OCI-LY3 (cell line): ENCODE results near the gene EIF2B5.
A peak's percentile ranks its signal among the peaks of the same experiment; 100 is the strongest.
"Not testable (repeated sequence)": the region's sequence is repeated elsewhere in the genome, so short reads cannot be mapped to it uniquely, and the experiment has no call there.

Experiments used
- H2AFZ ChIP-seq: fragments of 200-600, 300-600 bp; shearing (Covaris generic); 2 replicates; pipeline ENCODE4 v1.6.0; 2014; ENCODE audit warnings: antibody characterized with exemption, low read depth, low read length
- H3K27ac ChIP-seq: fragments of 200-600, 300-600 bp; sonication (generic); 2 replicates; pipeline ENCODE4 v1.5.1; 2014; ENCODE audit warnings: mild to moderate bottlenecking, low read length, moderate library complexity, mixed read lengths
- H3K27me3 ChIP-seq: fragments of 200-600, 300-600 bp; sonication (generic); 2 replicates; pipeline ENCODE4 v1.6.1; 2014; ENCODE audit warnings: low read depth, low read length, mixed read lengths
- H3K36me3 ChIP-seq: fragments of 200-600, 300-600 bp; sonication (generic); replicated peaks from 2 replicates; pipeline ENCODE3; 2014; ENCODE audit warnings: low read depth, low read length, mixed read lengths
- H3K4me1 ChIP-seq: fragments of 300-600, 200-600 bp; sonication (generic); 2 replicates; pipeline ENCODE4 v1.6.1; 2014; ENCODE audit warnings: low read length, mixed read lengths
- H3K4me2 ChIP-seq: fragments of 200-600, 300-600 bp; sonication (generic); 2 replicates; pipeline ENCODE4 v1.6.1; 2014; ENCODE audit warnings: low read length, mixed read lengths
- H3K4me3 ChIP-seq: fragments of 300-600, 200-600 bp; sonication (generic); 2 replicates; pipeline ENCODE4 v1.5.1; 2014; ENCODE audit warnings: antibody characterized with exemption, mild to moderate bottlenecking, low read length, moderate library complexity
- H3K79me2 ChIP-seq: fragments of 300-600, 200-600 bp; shearing (Covaris generic); 2 replicates; pipeline ENCODE4 v1.6.1; 2014; ENCODE audit warnings: mild to moderate bottlenecking, low read length, mixed read lengths
- H3K9ac ChIP-seq: fragments of 300-600, 200-600 bp; shearing (Covaris generic); 2 replicates; pipeline ENCODE4 v1.6.0; 2014; ENCODE audit warnings: mild to moderate bottlenecking, low read length, moderate library complexity
- H3K9me3 ChIP-seq: fragments of 200-600, 300-600 bp; shearing (Covaris generic); 2 replicates; pipeline ENCODE4 v1.6.1; 2014; ENCODE audit warnings: low read length, mixed read lengths; ENCODE audit not compliant: insufficient read depth
- H4K20me1 ChIP-seq: fragments of 200-600, 300-600 bp; sonication (generic); 2 replicates; pipeline ENCODE4 v1.6.1; 2016; ENCODE audit warnings: low read length, mixed read lengths; ENCODE audit not compliant: insufficient read depth
- CTCF ChIP-seq: fragments of 200-600, 300-600 bp; sonication (generic); IDR thresholded peaks from 2 replicates; pipeline ENCODE4 v1.5.1; 2014; ENCODE audit warnings: antibody characterized with exemption, low read length, low read depth
- EZH2phosphoT487 ChIP-seq: fragments of 200-600 bp; shearing (Covaris generic); IDR thresholded peaks from 2 replicates; pipeline ENCODE4 v1.6.1; 2018; ENCODE audit warnings: antibody characterized with exemption, mixed run types, low read depth

The EIF2B5 gene

DNA sequence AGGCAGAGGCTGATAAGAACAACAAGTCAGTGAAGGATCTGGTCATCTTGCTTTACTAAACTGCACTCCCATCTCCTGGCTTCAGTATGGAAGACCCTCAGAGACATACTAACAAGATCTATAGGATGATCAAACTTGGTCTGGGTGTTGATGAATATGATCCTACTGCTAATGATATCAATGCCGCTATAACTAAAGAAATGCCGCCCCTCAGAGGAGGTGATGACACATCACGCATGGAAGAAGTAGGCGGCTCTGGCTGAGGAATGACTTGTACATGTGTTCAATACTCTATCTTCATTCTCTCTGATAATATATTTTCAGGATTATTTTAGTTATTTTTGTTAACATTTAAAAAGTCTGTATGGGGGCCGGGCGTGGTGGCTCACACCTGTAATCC, 17.5 kb upstream of the EIF2B5 start:
- H3K4me3 ChIP-seq, result no peak overlapping the region
- TF ChIP-seq CTCF (no peak), EZH2phosphoT487 (no peak)
- no peak overlapping the region for H3K9ac ChIP-seq
- no peak overlapping the region for H3K4me2 ChIP-seq
- no peaks in the 10 kb centered on the region for H3K9me3 ChIP-seq
- H3K36me3 ChIP-seq, result no peaks in the 10 kb centered on the region
- H3K4me1 ChIP-seq, result peaks cover 2% of the 10 kb centered on the region; the same call in 1 of the 2 replicates
- H3K79me2 ChIP-seq, result no peaks in the 10 kb centered on the region
- H3K27ac ChIP-seq, result no peak overlapping the region
- no peak overlapping the region for H2AFZ ChIP-seq
- peaks cover 22% of the 10 kb centered on the region for H3K27me3 ChIP-seq
- no peaks in the 10 kb centered on the region for H4K20me1 ChIP-seq

GRCh38 chr3:184121031-184121430, 14.1 kb upstream of the EIF2B5 start:
- not testable (repeated sequence) for H3K4me1 ChIP-seq, H3K9me3 ChIP-seq, H3K79me2 ChIP-seq, H3K27me3 ChIP-seq, H4K20me1 ChIP-seq, H3K4me3 ChIP-seq, H3K4me2 ChIP-seq, H3K27ac ChIP-seq, H3K9ac ChIP-seq, H3K36me3 ChIP-seq, H2AFZ ChIP-seq

DNA sequence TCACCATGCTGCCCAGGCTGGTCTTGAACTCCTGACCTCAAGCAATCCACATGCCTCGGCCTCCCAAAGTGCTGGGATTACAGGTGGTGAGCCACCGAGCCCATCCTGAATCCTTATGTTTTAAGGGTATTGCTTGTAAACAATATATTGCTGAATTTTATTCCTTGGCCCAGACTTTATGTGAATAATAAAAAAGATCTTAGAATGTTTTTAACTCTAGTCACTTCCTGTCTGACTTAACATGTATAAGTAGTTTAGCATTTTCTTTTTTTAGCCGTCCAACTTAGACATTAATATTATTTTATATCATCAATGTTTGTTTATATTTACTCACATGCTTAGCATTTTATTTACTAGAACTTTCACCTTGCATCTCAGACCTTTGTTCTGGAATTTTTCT, 9.2 kb upstream of the EIF2B5 start:
- no peak overlapping the region for H3K9ac ChIP-seq
- H4K20me1 ChIP-seq, result no peaks in the 10 kb centered on the region
- H3K79me2 ChIP-seq, result no peaks in the 10 kb centered on the region
- TF ChIP-seq CTCF, result no peak
- TF ChIP-seq EZH2phosphoT487, result no peak
- no peaks in the 10 kb centered on the region for H3K4me1 ChIP-seq
- no peak overlapping the region for H3K4me3 ChIP-seq
- no peak overlapping the region for H3K27ac ChIP-seq
- no peak overlapping the region for H3K4me2 ChIP-seq
- no peaks in the 10 kb centered on the region for H3K36me3 ChIP-seq
- H3K9me3 ChIP-seq, result no peaks in the 10 kb centered on the region
- H2AFZ ChIP-seq, result no peak overlapping the region
- H3K27me3 ChIP-seq, result no peaks in the 10 kb centered on the region

DNA sequence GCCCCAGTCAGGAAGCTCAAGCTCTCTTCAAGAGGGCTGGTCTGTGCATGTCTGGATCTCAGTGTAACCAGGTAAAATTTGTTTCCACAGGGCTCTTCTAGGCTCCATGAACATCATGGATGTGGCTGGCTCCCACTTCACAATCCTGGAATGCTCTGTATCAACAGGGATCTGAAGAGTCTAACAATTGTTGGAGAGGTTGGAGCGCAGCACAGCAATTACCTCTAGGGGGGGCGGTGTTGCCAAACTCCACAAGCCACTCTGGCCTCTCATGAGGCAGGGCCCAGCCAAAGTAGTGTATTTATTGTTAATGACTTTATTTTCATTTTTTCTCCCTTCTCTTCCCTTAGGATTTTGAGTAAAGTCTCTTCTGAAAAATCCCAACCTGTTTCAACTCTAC, 6.1 kb upstream of the EIF2B5 start:
- Histone ChIP-seq H3K4me3 (no peak overlapping the region), H3K4me2 (no peak overlapping the region), H3K9me3 (no peaks in the 10 kb centered on the region), H4K20me1 (no peaks in the 10 kb centered on the region), H3K27ac (no peak overlapping the region), H3K4me1 (peaks cover 5% of the 10 kb centered on the region), H3K79me2 (peaks cover 4% of the 10 kb centered on the region; the same call in 1 of the 2 replicates), H3K36me3 (no peaks in the 10 kb centered on the region), H3K27me3 (no peaks in the 10 kb centered on the region), H2AFZ (no peak overlapping the region), H3K9ac (no peak overlapping the region)
- no peak for TF ChIP-seq EZH2phosphoT487
- peak; percentile 54 for TF ChIP-seq CTCF

- TF ChIP-seq CTCF (no peak), EZH2phosphoT487 (no peak)
- Histone ChIP-seq H4K20me1 (no peaks in the 10 kb centered on the region), H3K27me3 (no peaks in the 10 kb centered on the region), H3K27ac (no peak overlapping the region), H3K79me2 (peaks cover 43% of the 10 kb centered on the region), H2AFZ (no peak overlapping the region), H3K4me1 (peaks cover 16% of the 10 kb centered on the region), H3K36me3 (peaks cover 6% of the 10 kb centered on the region), H3K4me3 (no peak overlapping the region), H3K9ac (no peak overlapping the region), H3K9me3 (no peaks in the 10 kb centered on the region), H3K4me2 (no peak overlapping the region)
Observed at GRCh38 chr3:184132945-184133344, 2.2 kb upstream of the EIF2B5 start.
